Naive thymus-derived CD4-positive, alpha-beta T cell (primary cell): Measurements from ENCODE around the gene PTPRN2. TPM values are rescaled to one million over a fixed set of nuclear protein-coding genes. Genes with fewer than 3 reads are reported as not detected.

Experiments
- ATAC-seq: fragments of 150-1000 bp; cut with Tn5 transposase; 2 replicates; pipeline ENCODE4 v1.10.0; 2021; ENCODE audit warnings: mild to moderate bottlenecking, moderate library complexity
- CTCF ChIA-PET: fragments of 350-600 bp; sonication (Branson Sonifier 250); formaldehyde crosslinking; loops from one replicate; lab custom pipeline; 2021; ENCODE audit warnings: antibody characterized with exemption; lab: Charles Lee
- POLR2A ChIA-PET: fragments of 350-600 bp; sonication (Branson Sonifier 250); formaldehyde crosslinking; loops from one replicate; lab custom pipeline; 2021; ENCODE audit warnings: antibody characterized with exemption, inconsistent platforms; lab: Charles Lee
- DNase-seq, 9 donors: peaks; one replicate each; pipeline versions ENCODE4 v3.0.0 to v3.0.0-alpha.2; 2020 to 2022; ENCODE audit warnings: mixed read lengths in 1 of 9
- H3K27ac ChIP-seq: one replicate; pipeline ENCODE4 v1.7.0; 2013; ENCODE audit warnings: mild to moderate bottlenecking, low read depth, low read length, moderate library complexity
- H3K27me3 ChIP-seq, 2 donors: one replicate each; pipeline ENCODE4 v1.7.0; 2013; ENCODE audit warnings: low read length in 2 of 2, mild to moderate bottlenecking in 2 of 2, moderate library complexity in 2 of 2; ENCODE audit not compliant: control insufficient read depth in 2 of 2, insufficient read depth in 2 of 2
- H3K36me3 ChIP-seq, 3 experiments: 1 replicate in 2 of 3; 2 replicates in 1 of 3; pipeline ENCODE4 v1.7.0; 2013; ENCODE audit warnings: low read length in 3 of 3, mild to moderate bottlenecking in 3 of 3, moderate library complexity in 1 of 3; ENCODE audit not compliant: insufficient read depth in 3 of 3, control insufficient read depth in 2 of 3
- H3K4me1 ChIP-seq, 2 donors: one replicate each; pipeline ENCODE4 v1.7.0; 2013; ENCODE audit warnings: low read length in 2 of 2, mild to moderate bottlenecking in 2 of 2, moderate library complexity in 1 of 2; ENCODE audit not compliant: control insufficient read depth in 2 of 2, insufficient read depth in 2 of 2
- H3K4me3 ChIP-seq: 2 replicates; pipeline ENCODE4 v1.7.0; 2013; ENCODE audit warnings: mild to moderate bottlenecking, low read length
- H3K9me3 ChIP-seq, 3 experiments: 1 replicate in 2 of 3; 2 replicates in 1 of 3; pipeline ENCODE4 v1.7.0; 2013; ENCODE audit warnings: low read length in 3 of 3; ENCODE audit not compliant: control insufficient read depth in 2 of 3
- H3K27ac Mint-ChIP-seq, 9 donors: one replicate each; pipeline ENCODE4 v1.8.0; 2020 to 2022; ENCODE audit warnings: mixed read lengths in 9 of 9, mild to moderate bottlenecking in 8 of 9, moderate library complexity in 5 of 9, inconsistent platforms in 2 of 9
- H3K27me3 Mint-ChIP-seq, 5 donors: one replicate each; pipeline ENCODE4 v1.8.0; 2021 to 2022; ENCODE audit warnings: mixed read lengths in 5 of 5, mild to moderate bottlenecking in 1 of 5
- H3K36me3 Mint-ChIP-seq, 5 donors: one replicate each; pipeline ENCODE4 v1.8.0; 2020 to 2022; ENCODE audit warnings: mixed read lengths in 5 of 5, mild to moderate bottlenecking in 3 of 5, inconsistent platforms in 1 of 5
- H3K4me1 Mint-ChIP-seq, 7 donors: one replicate each; pipeline ENCODE4 v1.8.0; 2020 to 2022; ENCODE audit warnings: mixed read lengths in 7 of 7, mild to moderate bottlenecking in 3 of 7, inconsistent platforms in 1 of 7
- H3K4me3 Mint-ChIP-seq, 10 donors: one replicate each; pipeline ENCODE4 v1.8.0; 2020 to 2022; ENCODE audit warnings: mild to moderate bottlenecking in 10 of 10, mixed read lengths in 10 of 10, moderate library complexity in 6 of 10, inconsistent platforms in 2 of 10
- H3K9me3 Mint-ChIP-seq, 11 donors: one replicate each; pipeline ENCODE4 v1.8.0; 2020 to 2022; ENCODE audit warnings: mixed read lengths in 11 of 11, mild to moderate bottlenecking in 4 of 11, inconsistent platforms in 1 of 11, moderate library complexity in 1 of 11
- intact Hi-C, 2 donors: fragments of 100-400 bp; cut with micrococcal nuclease; formaldehyde crosslinking; loops; one replicate each; pipeline ENCODE4 v1.15.1; 2023
- polyA plus RNA-seq, 2 donors: library from polyadenylated mRNA; unstranded; fragments of 300-500 nt; fragmentation: Illumina TruSeq; gene quantifications; one replicate each; pipeline ENCODE4 v1.2.3, GENCODE V29; 2021
- total RNA-seq, 6 experiments: library from RNA in 5 of 6; stranded (reverse) in 5 of 6; gene quantifications; 1 replicate in 5 of 6; 2 replicates in 1 of 6; pipeline ENCODE4 v1.2.3 and lab custom pipeline; 2021 to 2026

PTPRN2 gene
- total and polyA plus RNA-seq, 7 experiments from 2014 or later: 0.58 to 2.3 (median 1.4) TPM

DNA sequence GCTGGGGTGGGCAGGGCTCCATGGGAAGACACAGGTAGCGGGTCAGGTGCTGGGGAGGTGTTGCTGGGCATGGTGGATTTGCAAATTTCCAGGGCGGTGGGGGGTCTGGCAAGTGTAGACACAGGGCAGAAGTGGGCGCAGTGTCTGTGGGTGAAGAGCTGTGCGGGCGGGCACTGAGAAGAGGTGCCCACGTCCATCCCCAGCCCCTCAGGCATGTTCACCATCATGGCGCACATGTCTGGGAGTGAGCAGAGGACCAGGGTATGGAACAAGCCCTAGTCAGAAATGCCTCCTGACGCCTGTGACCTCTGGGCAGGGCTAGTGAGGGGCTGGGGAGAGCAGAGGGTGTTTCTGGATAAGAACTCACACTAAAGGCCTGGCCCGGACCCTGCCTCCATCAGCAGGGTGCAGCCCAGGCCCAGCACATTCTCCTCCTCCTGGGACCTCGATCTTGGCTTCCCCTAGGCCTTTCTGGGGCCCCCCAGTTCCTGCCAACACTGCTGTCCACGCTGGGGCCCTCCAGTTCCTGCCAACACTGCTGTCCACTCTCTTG lies 612.9 kb downstream of the PTPRN2 start:
- Mint-ChIP-seq H3K9me3 (peaks cover 4 to 61% (median 41%) of the 10 kb centered on the region in 11 donors), H3K27ac (no peak overlapping the region), H3K4me3 (peak overlapping the region in 1 of 10 donors; percentile 10), H3K36me3 (peaks cover 0 to 15% (median 11%) of the 10 kb centered on the region in 5 donors), H3K27me3 (peaks cover 0 to 4% (median 0%) of the 10 kb centered on the region in 5 donors), H3K4me1 (no peaks in the 10 kb centered on the region)
- CTCF ChIA-PET: no interaction called here
- DNase-seq: no peak
- H3K27me3 ChIP-seq: no peaks in the 10 kb centered on the region
- no peak overlapping the region for H3K4me3 ChIP-seq
- no peak for ATAC-seq
- H3K4me1 ChIP-seq: no peaks in the 10 kb centered on the region
- intact Hi-C loops: no loop called here
- no peaks in the 10 kb centered on the region for H3K36me3 ChIP-seq
- POLR2A ChIA-PET: no interaction called here
- H3K27ac ChIP-seq: no peak overlapping the region
- H3K9me3 ChIP-seq: peaks cover 0 to 34% (median 0%) of the 10 kb centered on the region in 3 experiments

DNA sequence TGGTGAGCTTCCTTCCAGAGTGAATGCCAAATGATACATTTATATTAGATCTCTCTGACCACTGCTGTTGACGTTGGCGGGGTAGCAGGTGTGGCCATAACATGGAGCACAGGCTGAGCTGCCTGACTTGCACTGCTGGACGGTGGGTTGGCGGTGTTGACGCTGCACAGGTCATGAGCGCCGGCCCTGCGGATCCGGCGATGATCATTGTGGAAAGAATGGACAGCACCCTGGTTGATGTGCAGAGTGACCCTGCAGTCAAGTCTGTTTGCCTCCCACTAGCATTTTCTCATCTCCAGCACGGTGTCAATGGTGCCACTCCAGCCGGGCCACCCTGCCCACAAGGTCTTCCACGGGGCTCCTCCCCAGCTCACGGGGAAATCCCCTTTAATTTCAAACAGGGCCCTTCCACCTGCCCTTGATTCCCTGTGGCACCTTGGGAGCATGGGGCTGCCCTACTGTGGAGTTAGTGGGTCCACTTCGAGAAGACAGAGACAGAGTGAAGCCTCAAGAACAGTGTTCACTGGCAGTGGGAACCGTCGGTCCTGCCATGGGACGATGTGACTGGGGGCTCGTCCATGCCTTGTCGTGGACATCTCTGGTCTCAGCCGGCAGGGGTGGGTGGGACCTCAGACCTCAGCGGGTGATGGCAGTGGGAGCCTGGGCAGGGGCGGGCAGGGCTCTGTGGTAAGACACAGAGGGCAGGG lies 613.5 kb downstream of the PTPRN2 start:
- Histone ChIP-seq H3K36me3 (no peaks in the 10 kb centered on the region), H3K4me3 (no peak overlapping the region), H3K9me3 (peaks cover 0 to 40% (median 0%) of the 10 kb centered on the region in 3 experiments), H3K27ac (no peak overlapping the region), H3K27me3 (no peaks in the 10 kb centered on the region), H3K4me1 (no peaks in the 10 kb centered on the region)
- H3K27ac Mint-ChIP-seq: no peak overlapping the region
- intact Hi-C loops: no loop called here
- H3K27me3 Mint-ChIP-seq: peaks cover 0 to 4% (median 0%) of the 10 kb centered on the region in 5 donors
- CTCF ChIA-PET: no interaction called here
- no peak for DNase-seq
- no peaks in the 10 kb centered on the region for H3K4me1 Mint-ChIP-seq
- POLR2A ChIA-PET: no interaction called here
- no peak overlapping the region for H3K4me3 Mint-ChIP-seq
- ATAC-seq: no peak
- H3K9me3 Mint-ChIP-seq: peaks cover 4 to 62% (median 47%) of the 10 kb centered on the region in 11 donors
- peaks cover 0 to 19% (median 11%) of the 10 kb centered on the region in 5 donors for H3K36me3 Mint-ChIP-seq

DNA sequence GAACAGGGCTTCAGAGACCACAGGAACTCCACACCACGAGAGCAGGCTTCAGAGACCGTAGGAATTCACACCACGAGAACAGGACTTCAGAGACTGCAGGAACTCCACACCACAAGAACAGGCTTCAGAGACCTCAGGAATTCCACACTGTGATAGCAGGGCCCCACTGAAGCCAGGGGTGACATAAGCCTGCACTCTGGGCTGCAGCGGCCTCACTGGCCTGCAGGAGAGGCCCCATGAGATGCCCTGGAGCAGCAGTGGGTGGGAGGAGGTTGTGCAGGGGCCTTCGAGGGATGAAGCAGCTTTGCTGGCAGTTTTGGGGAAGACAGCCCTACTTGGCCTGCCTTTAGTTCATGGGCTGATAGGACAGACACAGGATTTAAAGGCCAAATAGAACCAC lies 614.7 kb downstream of the PTPRN2 start:
- Mint-ChIP-seq H3K36me3 (peaks cover 0 to 19% (median 15%) of the 10 kb centered on the region in 5 donors), H3K4me3 (peak overlapping the region in 1 of 10 donors; percentile 18), H3K4me1 (no peaks in the 10 kb centered on the region), H3K9me3 (peaks cover 4 to 71% (median 52%) of the 10 kb centered on the region in 11 donors), H3K27me3 (peaks cover 0 to 4% (median 0%) of the 10 kb centered on the region in 5 donors), H3K27ac (no peak overlapping the region)
- DNase-seq (no peak), ATAC-seq (no peak)
- Histone ChIP-seq H3K36me3 (no peaks in the 10 kb centered on the region), H3K27ac (no peak overlapping the region), H3K27me3 (no peaks in the 10 kb centered on the region), H3K4me3 (no peak overlapping the region), H3K4me1 (no peaks in the 10 kb centered on the region), H3K9me3 (peaks cover 0 to 45% (median 0%) of the 10 kb centered on the region in 3 experiments)
- ChIA-PET POLR2A (no interaction called here), CTCF (no interaction called here)
- intact Hi-C loops: no loop called here

DNA sequence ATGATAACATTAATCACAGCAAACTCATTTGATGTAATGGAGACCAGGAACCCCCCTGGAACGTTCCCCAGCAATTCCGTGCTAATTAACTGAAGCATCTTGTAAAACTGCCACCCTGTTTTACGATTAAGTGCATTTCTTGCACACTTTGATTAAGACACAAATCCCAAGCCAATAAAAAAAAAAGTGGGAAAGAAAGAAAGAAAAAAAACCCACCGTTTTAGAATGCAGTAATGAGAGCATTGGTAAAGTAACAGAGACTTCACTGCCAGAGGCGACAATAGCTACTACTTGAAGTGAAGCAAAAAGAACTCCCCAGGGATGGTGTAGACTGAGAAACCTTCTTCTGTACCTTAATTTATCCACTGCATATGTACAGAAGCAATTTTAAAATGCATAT lies 616.1 kb downstream of the PTPRN2 start:
- Histone ChIP-seq H3K27ac (no peak overlapping the region), H3K9me3 (peaks cover 0 to 45% (median 0%) of the 10 kb centered on the region in 3 experiments), H3K4me3 (no peak overlapping the region), H3K27me3 (no peaks in the 10 kb centered on the region), H3K4me1 (no peaks in the 10 kb centered on the region), H3K36me3 (no peaks in the 10 kb centered on the region)
- ATAC-seq (no peak), DNase-seq (no peak)
- Mint-ChIP-seq H3K4me3 (no peak overlapping the region), H3K9me3 (peaks cover 4 to 71% (median 52%) of the 10 kb centered on the region in 11 donors), H3K27ac (no peak overlapping the region), H3K36me3 (peaks cover 0 to 18% (median 15%) of the 10 kb centered on the region in 5 donors), H3K4me1 (no peaks in the 10 kb centered on the region), H3K27me3 (peaks cover 0 to 4% (median 0%) of the 10 kb centered on the region in 5 donors)
- CTCF ChIA-PET: no interaction called here
- intact Hi-C loops: no loop called here
- POLR2A ChIA-PET: no interaction called here

DNA sequence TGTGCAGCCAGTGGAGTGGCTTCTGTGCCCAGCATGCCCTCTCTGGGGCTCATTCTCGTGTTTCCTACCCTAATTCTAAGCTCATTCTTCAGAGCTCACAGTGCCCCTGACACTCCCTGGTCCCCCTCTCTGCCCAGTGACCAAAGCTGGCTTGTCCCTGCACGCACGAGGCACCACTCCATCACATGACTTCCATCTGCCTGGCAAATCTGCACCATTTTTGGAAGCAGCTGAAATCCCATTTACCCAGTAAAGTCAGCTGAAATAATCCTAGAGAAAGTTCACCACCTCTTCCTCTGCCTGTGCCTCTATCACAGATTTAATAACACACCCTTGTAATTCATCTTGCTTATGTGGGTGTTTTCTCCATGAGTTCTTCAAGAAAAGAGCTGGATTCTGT lies 616.9 kb downstream of the PTPRN2 start:
- Histone ChIP-seq H3K36me3 (no peaks in the 10 kb centered on the region), H3K4me1 (no peaks in the 10 kb centered on the region), H3K27ac (no peak overlapping the region), H3K27me3 (no peaks in the 10 kb centered on the region), H3K9me3 (peaks cover 0 to 45% (median 0%) of the 10 kb centered on the region in 3 experiments), H3K4me3 (no peak overlapping the region)
- Mint-ChIP-seq H3K9me3 (peaks cover 4 to 68% (median 49%) of the 10 kb centered on the region in 11 donors), H3K27me3 (peaks cover 0 to 4% (median 0%) of the 10 kb centered on the region in 5 donors), H3K4me3 (peak overlapping the region in 1 of 10 donors; percentile 12), H3K4me1 (no peaks in the 10 kb centered on the region), H3K36me3 (peaks cover 0 to 15% (median 14%) of the 10 kb centered on the region in 5 donors), H3K27ac (no peak overlapping the region)
- intact Hi-C loops: no loop called here
- DNase-seq: no peak
- POLR2A ChIA-PET: no interaction called here
- ATAC-seq: no peak
- CTCF ChIA-PET: no interaction called here

DNA sequence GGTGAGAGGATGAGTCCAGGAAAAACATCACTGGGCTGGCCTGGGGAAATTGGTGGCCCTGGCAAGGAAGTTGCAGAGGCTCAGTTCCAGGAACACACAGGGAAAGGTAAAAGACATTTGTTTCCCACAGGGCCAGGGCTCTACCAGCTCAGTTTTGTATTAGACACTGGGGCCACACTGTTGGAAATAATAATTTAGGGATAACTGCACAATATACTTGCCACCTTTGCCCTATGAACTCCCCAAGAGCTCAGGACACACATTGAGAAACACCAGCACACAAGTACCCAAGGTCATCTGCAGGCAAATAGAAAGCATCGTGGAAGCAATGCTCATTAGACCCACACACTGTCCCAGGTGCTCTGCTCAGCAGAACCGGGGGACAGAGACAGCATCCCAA lies 617.6 kb downstream of the PTPRN2 start:
- ChIA-PET CTCF (no interaction called here), POLR2A (no interaction called here)
- ATAC-seq (no peak), DNase-seq (no peak)
- Histone ChIP-seq H3K4me1 (no peaks in the 10 kb centered on the region), H3K27ac (no peak overlapping the region), H3K36me3 (no peaks in the 10 kb centered on the region), H3K4me3 (no peak overlapping the region), H3K27me3 (no peaks in the 10 kb centered on the region), H3K9me3 (peaks cover 0 to 40% (median 0%) of the 10 kb centered on the region in 3 experiments)
- Mint-ChIP-seq H3K4me1 (no peaks in the 10 kb centered on the region), H3K36me3 (peaks cover 0 to 14% (median 8%) of the 10 kb centered on the region in 5 donors), H3K4me3 (no peak overlapping the region), H3K27me3 (peaks cover 0 to 4% (median 0%) of the 10 kb centered on the region in 5 donors), H3K27ac (no peak overlapping the region), H3K9me3 (peaks cover 4 to 60% (median 42%) of the 10 kb centered on the region in 11 donors)
- intact Hi-C loops: no loop called here
